Body of pancreas (tissue), 4 donors: ENCODE data around the gene GMCL1.

Experiments
- CTCF ChIP-seq, 7 experiments: fragments of 450-650 bp in 4 of 7; fragments of 200-600 bp in 3 of 7; sonication (generic) in 3 of 7; IDR thresholded peaks; one replicate each; pipeline ENCODE4 v1.5.1; 2016 to 2019; ENCODE audit warnings: antibody characterized with exemption in 7 of 7
- POLR2A ChIP-seq, 3 donors: fragments of 450-650 bp; IDR thresholded peaks; one replicate each; pipeline ENCODE4 v1.6.1; 2016; ENCODE audit warnings: antibody characterized with exemption in 3 of 3, mild to moderate bottlenecking in 2 of 3

- TF ChIP-seq CTCF (IDR thresholded peaks at IDR 0.05): no peak
- no peak for TF ChIP-seq POLR2A (IDR thresholded peaks at IDR 0.05)
Measured at GRCh38 chr2:69811591-69811990, 17.9 kb upstream of the GMCL1 start.
